Smooth muscle cell (in vitro differentiated cells): ENCODE data around the gene GABBR2. TPM values are rescaled to one million over a fixed set of nuclear protein-coding genes. Genes with fewer than 3 reads are reported as not detected.

Source experiments
- DNase-seq: peaks from one replicate; lab custom pipeline; 2025; ENCODE audit not compliant: unreplicated experiment; lab: John Stamatoyannopoulos, UW
- H2AFZ ChIP-seq: fragments of 200-600 bp; sonication (generic); 2 replicates; pipeline ENCODE4 v1.6.0; 2016; ENCODE audit warnings: antibody characterized with exemption, low read depth, mild to moderate bottlenecking
- H3F3A ChIP-seq: fragments of 200-600 bp; sonication (generic); 2 replicates; pipeline ENCODE4 v1.6.0; 2017; ENCODE audit warnings: antibody characterized with exemption, low read depth
- H3K27ac ChIP-seq: fragments of 200-600 bp; sonication (generic); 2 replicates; pipeline ENCODE4 v1.5.1; 2016; ENCODE audit warnings: low read depth, mild to moderate bottlenecking
- H3K27me3 ChIP-seq: fragments of 200-600 bp; sonication (generic); 2 replicates; pipeline ENCODE4 v1.6.1; 2016; ENCODE audit warnings: low read depth, mild to moderate bottlenecking
- H3K36me3 ChIP-seq: fragments of 200-600 bp; sonication (generic); 2 replicates; pipeline ENCODE4 v1.5.1; 2016; ENCODE audit warnings: low read depth
- H3K4me1 ChIP-seq: fragments of 200-600 bp; sonication (generic); 2 replicates; pipeline ENCODE4 v1.5.1; 2016; ENCODE audit warnings: low read depth
- H3K4me2 ChIP-seq: fragments of 200-600 bp; sonication (generic); 2 replicates; pipeline ENCODE4 v1.6.0; 2016; ENCODE audit warnings: mild to moderate bottlenecking
- H3K4me3 ChIP-seq: fragments of 200-600 bp; sonication (generic); 2 replicates; pipeline ENCODE4 v1.5.1; 2016; ENCODE audit warnings: mild to moderate bottlenecking
- H3K79me2 ChIP-seq: fragments of 200-600 bp; sonication (generic); 2 replicates; pipeline ENCODE4 v1.6.0; 2016; ENCODE audit warnings: low read depth, mild to moderate bottlenecking
- H3K9ac ChIP-seq: fragments of 200-600 bp; sonication (generic); 2 replicates; pipeline ENCODE4 v1.6.0; 2016; ENCODE audit warnings: low read depth
- H3K9me3 ChIP-seq: fragments of 200-600 bp; sonication (generic); replicated peaks from 2 replicates; pipeline ENCODE4 v1.5.1; 2016; ENCODE audit warnings: low read depth
- H4K20me1 ChIP-seq: fragments of 200-600 bp; sonication (generic); 2 replicates; pipeline ENCODE4 v1.6.0; 2016; ENCODE audit warnings: low read depth
- WGBS: methylation state at CpG from one replicate; pipeline ENCODE4 v1.1.7; 2016; ENCODE audit warnings: low lambda C conversion rate; 5-methylcytosine and 5-hydroxymethylcytosine counted together
- polyA plus RNA-seq: library from polyadenylated mRNA; unstranded; fragments of >200 nt; fragmentation: Nextera tagmentation; extraction: Ambion mirVana; gene quantifications from 2 replicates; pipeline ENCODE4 v1.2.1, GENCODE V29; 2016
- total RNA-seq: library from RNA; depleted of rRNA; stranded (reverse); fragments of >200 nt; gene quantifications from 2 replicates; pipeline ENCODE4 v1.2.3, GENCODE V29; 2014
- TF ChIP-seq, protein P1 (sequence below): fragments of 200-600 bp; sonication (generic); IDR thresholded peaks from 2 replicates; pipeline ENCODE4 v1.5.1; 2017; ENCODE audit warnings: borderline replicate concordance, mild to moderate bottlenecking, antibody characterized with exemption; ENCODE audit not compliant: insufficient read depth, poor library complexity, severe bottlenecking

Gene GABBR2
- total and polyA plus RNA-seq, 2 experiments from 2014 or later: 0.25 TPM; not detected in 1

DNA sequence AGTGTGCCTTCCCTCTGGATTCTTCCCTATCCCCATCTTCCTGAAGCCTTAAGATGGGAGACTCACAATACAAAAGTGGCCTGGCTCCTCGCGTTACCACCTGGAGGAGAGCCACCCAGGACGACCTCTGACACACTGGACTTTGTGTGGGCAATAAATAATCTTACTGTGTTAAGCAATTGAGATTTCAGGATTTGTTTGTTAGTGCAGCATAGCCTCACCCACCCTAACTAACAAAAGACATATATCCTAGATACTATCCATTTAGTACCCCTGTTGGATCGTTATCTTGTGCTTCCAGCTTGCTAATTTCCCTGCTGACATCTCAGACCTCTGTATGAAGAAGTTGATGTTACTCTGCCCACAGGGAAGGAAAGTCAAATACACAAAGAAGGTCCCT is 7.9 kb downstream of the GABBR2 start:
- no peak overlapping the region for H3K9ac ChIP-seq
- no peaks in the 10 kb centered on the region for H3F3A ChIP-seq
- no peak overlapping the region for H3K27ac ChIP-seq
- H3K79me2 ChIP-seq: no peaks in the 10 kb centered on the region
- no peak overlapping the region for H2AFZ ChIP-seq
- H3K4me1 ChIP-seq: no peaks in the 10 kb centered on the region
- 78% methylated on average over 4 of the region's 4 CpGs for WGBS
- DNase-seq: no peak
- no peaks in the 10 kb centered on the region for H3K9me3 ChIP-seq
- H3K36me3 ChIP-seq: no peaks in the 10 kb centered on the region
- no peaks in the 10 kb centered on the region for H4K20me1 ChIP-seq
- H3K4me2 ChIP-seq: no peak overlapping the region
- TF ChIP-seq, protein P1, sequence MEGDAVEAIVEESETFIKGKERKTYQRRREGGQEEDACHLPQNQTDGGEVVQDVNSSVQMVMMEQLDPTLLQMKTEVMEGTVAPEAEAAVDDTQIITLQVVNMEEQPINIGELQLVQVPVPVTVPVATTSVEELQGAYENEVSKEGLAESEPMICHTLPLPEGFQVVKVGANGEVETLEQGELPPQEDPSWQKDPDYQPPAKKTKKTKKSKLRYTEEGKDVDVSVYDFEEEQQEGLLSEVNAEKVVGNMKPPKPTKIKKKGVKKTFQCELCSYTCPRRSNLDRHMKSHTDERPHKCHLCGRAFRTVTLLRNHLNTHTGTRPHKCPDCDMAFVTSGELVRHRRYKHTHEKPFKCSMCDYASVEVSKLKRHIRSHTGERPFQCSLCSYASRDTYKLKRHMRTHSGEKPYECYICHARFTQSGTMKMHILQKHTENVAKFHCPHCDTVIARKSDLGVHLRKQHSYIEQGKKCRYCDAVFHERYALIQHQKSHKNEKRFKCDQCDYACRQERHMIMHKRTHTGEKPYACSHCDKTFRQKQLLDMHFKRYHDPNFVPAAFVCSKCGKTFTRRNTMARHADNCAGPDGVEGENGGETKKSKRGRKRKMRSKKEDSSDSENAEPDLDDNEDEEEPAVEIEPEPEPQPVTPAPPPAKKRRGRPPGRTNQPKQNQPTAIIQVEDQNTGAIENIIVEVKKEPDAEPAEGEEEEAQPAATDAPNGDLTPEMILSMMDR: no peak
- H3K27me3 ChIP-seq: peaks cover 56% of the 10 kb centered on the region
- H3K4me3 ChIP-seq: no peak overlapping the region

DNA sequence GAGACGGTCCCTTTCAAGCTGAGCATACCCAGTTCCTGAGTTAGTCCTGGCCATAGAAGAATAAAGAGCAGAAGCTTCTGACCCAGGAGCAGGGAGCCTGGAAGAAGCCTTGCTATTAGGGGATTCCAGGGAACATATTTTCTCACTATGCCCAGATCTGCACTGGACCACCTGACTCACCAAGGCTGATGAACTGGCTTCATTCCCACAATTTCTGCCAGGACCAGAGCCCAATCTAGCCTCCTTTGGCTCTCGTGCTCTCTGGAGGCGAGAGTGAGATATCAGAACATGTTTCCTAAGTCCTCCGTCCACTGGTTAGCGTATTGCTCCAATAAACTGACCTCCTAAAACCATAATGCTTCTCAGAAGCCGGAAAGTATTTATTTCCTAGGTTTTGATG is 9.9 kb downstream of the GABBR2 start:
- peaks cover 43% of the 10 kb centered on the region for H3K27me3 ChIP-seq
- no peaks in the 10 kb centered on the region for H3K9me3 ChIP-seq
- no peaks in the 10 kb centered on the region for H3K4me1 ChIP-seq
- no peak overlapping the region for H3K4me2 ChIP-seq
- H2AFZ ChIP-seq: no peak overlapping the region
- no peak overlapping the region for H3K27ac ChIP-seq
- 90% methylated on average over 6 of the region's 6 CpGs for WGBS
- H3K9ac ChIP-seq: no peak overlapping the region
- no peaks in the 10 kb centered on the region for H4K20me1 ChIP-seq
- no peaks in the 10 kb centered on the region for H3K79me2 ChIP-seq
- DNase-seq: no peak
- no peaks in the 10 kb centered on the region for H3F3A ChIP-seq
- no peak overlapping the region for H3K4me3 ChIP-seq
- TF ChIP-seq, protein P1: no peak
- no peaks in the 10 kb centered on the region for H3K36me3 ChIP-seq

DNA sequence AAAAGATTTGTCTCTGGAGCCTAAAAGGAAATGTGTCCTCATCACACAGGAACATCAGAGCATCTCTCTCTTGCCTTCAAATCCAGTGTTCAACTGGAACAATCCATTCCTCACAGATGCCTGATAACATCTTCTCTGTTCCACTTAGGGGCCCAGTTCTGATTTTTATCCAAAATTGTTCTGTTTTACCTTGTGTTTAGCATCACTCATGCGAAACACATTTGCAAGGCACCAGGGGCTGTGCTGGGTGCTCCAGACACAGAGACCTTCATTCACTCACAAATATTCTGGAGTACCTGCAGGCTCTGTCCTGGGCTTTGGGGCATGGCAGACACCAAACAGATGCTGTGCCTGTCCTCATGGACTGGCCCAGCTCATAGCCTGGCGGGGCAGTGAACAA is 13.8 kb downstream of the GABBR2 start:
- H3K9me3 ChIP-seq: no peaks in the 10 kb centered on the region
- 72% methylated on average over 2 of the region's 2 CpGs for WGBS
- TF ChIP-seq, protein P1: no peak

DNA sequence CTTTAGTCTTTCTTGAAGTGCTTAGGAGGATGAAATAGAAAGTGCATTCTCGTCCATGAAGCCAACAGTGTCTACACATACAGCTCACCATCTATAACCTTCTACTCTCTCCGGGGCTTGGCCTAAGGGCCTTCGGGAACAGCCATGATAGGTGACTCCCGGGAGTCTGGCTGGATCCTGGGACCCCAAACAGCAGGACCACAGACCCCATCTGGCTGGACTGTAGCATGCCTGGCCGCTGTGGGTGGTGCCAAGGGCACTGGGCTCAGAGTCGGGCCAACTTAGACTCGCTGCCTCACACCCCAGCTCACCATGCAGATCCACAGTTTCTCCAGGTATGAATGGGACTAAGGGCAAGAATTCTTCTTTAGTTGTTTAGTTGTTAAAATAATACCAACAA is 16.3 kb downstream of the GABBR2 start:
- H3K79me2 ChIP-seq: no peaks in the 10 kb centered on the region
- no peak overlapping the region for H3K27ac ChIP-seq
- TF ChIP-seq, protein P1: no peak
- no peak overlapping the region for H3K4me3 ChIP-seq
- no peaks in the 10 kb centered on the region for H3F3A ChIP-seq
- H3K4me1 ChIP-seq: no peaks in the 10 kb centered on the region
- no peak overlapping the region for H2AFZ ChIP-seq
- H3K9me3 ChIP-seq: no peaks in the 10 kb centered on the region
- 91% methylated on average over 7 of the region's 7 CpGs for WGBS
- H3K36me3 ChIP-seq: no peaks in the 10 kb centered on the region
- H4K20me1 ChIP-seq: no peaks in the 10 kb centered on the region
- peaks cover 21% of the 10 kb centered on the region for H3K27me3 ChIP-seq
- no peak overlapping the region for H3K9ac ChIP-seq
- no peak for DNase-seq
- H3K4me2 ChIP-seq: no peak overlapping the region

More for the DNA sequence above, 13.8 kb downstream of the GABBR2 start:
- H3K27me3 ChIP-seq: peaks cover 33% of the 10 kb centered on the region
- H3F3A ChIP-seq: no peaks in the 10 kb centered on the region
- H3K36me3 ChIP-seq: no peaks in the 10 kb centered on the region
- H3K9ac ChIP-seq: no peak overlapping the region
- H3K4me3 ChIP-seq: no peak overlapping the region
- no peaks in the 10 kb centered on the region for H4K20me1 ChIP-seq
- no peak overlapping the region for H3K27ac ChIP-seq
- H3K79me2 ChIP-seq: no peaks in the 10 kb centered on the region
- H3K4me1 ChIP-seq: no peaks in the 10 kb centered on the region
- no peak for DNase-seq
- H2AFZ ChIP-seq: no peak overlapping the region
- no peak overlapping the region for H3K4me2 ChIP-seq
